HG03354 (cell line): ENCODE data around the gene CBX1.
"Not testable (repeated sequence)": the region's sequence is repeated elsewhere in the genome, so short reads cannot be mapped to it uniquely, and the experiment has no call there.

ENCODE experiments used
- ATAC-seq: cut with Tn5 transposase; IDR thresholded peaks from one replicate; pipeline ENCODE4 v1.9.1; 2021; ENCODE audit warnings: mild to moderate bottlenecking; ENCODE audit not compliant: unreplicated experiment, poor library complexity, severe bottlenecking

Gene CBX1

GRCh38 chr17:48036693-48037035, 64.6 kb downstream of the CBX1 start:
- no peak for ATAC-seq

GRCh38 chr17:48034734-48035133, 66.5 kb downstream of the CBX1 start:
- ATAC-seq = not testable (repeated sequence)

GRCh38 chr17:48031966-48032365, 69.3 kb downstream of the CBX1 start:
- ATAC-seq = no peak

GRCh38 chr17:48030531-48030930, 70.7 kb downstream of the CBX1 start:
- no peak for ATAC-seq

- ATAC-seq = no peak
These were observed 72.5 kb downstream of the CBX1 start for GRCh38 chr17:48028736-48029135.

- no peak for ATAC-seq
These were observed 73.8 kb downstream of the CBX1 start for GRCh38 chr17:48027322-48027981.

GRCh38 chr17:48026502-48027321, 74.6 kb downstream of the CBX1 start:
- ATAC-seq = no peak

DNA sequence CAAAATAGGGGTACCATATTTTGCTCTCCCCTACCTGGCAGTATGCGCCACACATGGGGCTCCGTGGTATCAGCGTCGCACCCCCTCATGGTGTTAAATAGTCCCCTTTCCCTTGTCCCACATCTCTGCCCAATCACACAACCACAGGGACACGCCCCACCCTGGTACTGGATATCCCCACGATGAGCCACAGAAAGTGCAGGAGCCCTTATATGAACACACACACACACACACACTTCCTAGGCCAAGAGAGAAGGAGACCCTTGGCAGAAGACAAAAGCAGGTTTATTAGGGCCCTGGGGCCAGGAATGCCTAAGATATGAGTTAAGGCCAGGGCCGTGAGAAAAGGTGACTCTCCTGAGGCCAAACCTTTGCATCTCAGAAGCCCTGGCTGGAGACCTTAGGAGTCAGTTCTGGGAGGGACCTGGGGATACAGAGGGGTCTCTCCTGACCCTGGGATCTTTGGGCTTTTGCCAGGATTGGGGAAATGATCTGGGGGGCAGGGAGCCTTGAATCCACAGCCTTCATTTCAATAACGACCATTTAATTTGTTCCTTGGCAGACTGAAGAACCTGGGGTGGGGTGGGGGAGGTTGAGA, 75.3 kb downstream of the CBX1 start:
- no peak for ATAC-seq

DNA sequence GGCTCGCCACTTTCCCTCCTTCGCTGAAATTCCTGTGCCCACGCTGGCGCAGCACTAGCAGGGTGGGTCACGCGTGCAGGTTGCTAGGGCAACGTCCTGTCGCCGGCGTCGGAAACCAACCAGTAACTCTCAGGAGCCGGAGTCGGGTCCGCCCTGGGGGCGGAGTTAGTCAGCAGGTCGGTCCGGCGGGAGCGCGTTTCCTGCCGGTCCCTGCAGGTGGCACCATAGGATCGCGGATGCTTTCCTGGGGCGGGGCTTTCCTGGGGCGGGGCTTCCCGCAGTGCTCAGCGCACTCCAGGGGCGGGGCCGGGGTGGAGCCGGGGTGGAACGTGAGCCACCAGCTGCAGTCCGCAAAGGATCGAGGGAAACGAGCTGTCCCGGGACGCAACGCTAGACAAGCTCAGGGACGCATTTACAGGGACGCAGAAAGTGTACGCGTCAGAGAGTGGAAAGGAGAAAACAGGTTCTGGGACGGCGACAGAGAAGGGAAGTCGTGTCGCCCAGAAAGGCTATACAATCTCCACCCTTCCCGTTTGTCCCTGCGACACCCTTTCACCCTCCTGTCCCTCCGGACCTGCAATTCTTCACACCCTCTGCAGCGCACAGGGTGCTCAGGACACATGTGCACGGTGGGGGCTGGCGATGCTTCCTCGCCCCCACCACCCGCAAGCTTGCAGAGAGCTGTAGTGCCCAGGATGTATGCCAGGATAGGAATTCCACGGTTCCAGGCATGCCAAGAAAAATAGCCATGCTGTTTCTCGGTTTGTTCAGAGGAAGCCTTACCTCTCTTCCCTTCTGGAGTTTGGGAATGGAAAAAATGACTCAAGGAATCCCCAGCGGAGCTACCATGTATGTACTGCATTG, 76.0 kb downstream of the CBX1 start:
- peak; percentile 82 for ATAC-seq

DNA sequence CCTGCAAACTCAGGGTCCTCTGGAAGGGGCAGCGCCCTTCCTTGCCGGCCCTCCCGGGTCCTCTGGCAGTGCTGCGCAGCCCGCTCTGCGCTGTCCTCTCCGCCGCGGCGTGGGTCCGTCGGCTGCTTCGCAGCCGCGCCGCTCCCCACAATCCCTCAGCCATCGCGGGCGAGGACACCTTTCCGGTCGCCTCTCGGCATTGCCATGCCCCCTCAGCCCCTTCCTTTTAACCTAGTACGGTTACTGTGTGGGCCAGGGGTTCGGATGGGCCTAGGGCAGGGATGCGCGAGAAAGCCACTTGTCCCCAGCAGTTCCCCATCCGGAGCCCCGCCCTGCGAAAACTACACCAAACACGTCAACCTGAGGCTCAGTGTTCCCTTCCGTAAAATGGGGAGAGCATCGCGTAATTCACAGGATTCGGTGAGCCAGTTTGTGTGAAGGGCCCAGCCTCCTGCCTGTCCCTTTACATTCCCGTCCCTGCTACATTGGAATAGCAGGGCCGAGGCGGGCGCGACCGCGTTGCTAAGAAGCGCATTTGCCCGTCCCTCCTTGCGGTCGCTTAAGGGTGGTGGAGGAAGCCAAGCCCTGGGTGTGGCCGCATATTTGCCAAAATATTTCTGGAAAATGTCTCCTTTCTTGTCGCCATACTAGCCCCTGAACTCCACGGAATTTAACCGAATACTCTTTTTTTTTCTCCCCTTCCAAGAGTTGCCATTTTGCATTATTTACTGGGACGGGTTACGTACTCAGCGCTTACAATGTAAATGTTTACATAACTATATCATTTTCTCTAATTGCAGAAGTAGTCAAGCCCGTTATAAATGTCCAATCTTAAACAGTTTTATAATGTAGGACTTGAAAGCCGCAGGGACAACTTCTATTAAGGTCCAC, 76.9 kb downstream of the CBX1 start:
- ATAC-seq = peak; percentile 3

DNA sequence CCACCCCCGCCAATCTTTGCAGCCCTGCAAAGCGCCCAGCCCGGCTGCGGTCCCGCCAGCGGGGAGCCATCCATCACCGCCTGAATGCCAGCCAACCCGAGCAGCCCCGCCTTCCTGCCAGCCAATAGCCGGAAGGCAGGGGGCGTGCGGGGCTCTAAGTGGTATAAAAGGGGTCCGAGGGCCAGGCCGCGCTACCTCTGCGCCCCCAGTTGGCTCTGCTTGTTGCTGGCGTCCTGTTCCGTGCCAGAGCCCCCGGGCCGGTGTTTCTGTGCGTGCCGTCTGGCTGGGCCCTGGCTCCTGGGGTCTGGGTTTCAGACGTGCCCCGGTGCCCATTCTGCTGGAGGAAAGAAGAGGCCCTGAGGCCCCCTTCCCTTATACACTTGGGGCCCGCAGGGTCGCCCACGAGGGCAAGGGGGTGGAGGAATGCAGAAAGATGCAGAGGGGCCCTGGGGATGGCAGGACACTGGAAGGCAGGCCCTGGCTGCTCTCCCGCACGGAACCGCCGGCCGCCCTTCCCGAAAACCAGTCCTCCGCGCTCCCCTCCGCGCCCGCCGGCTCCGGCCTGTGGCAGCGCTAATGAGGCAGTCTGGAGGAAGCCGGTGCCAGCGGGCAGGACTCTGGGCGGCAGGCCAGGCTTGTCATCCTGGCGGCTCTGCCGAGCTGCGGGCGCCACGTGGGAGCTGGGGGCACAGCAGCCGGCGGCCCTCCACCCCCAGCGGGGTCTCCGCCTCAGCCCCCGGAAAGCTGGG, 77.7 kb downstream of the CBX1 start:
- no peak for ATAC-seq

GRCh38 chr17:48022901-48023300, 78.4 kb downstream of the CBX1 start:
- no peak for ATAC-seq

DNA sequence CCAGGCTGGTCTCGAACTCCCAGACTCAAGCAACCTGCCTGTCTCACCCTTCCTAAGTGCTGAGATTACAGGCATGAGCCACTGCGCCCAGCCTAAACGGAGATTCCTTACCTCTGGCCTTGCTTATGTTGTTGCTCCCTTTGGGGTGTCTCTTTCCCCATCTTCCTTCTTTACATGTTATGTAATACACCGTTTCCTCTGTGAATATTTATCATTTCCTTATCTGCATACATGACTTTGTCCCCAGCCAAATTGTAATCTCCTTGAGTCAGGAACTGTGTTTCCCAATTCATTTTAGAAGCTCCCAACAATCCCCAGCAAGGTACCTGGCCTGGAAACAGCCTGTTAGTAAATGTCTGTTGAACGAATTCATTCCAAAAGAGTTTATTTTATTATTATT, 79.3 kb downstream of the CBX1 start:
- ATAC-seq = no peak
